Fibroblast of skin of right quadriceps (primary cell): ENCODE results near the gene SIVA1.

Experiments used
- DNase-seq: peaks from one replicate; pipeline ENCODE4 v3.0.0-alpha.2; 2013

SIVA1 gene

DNA sequence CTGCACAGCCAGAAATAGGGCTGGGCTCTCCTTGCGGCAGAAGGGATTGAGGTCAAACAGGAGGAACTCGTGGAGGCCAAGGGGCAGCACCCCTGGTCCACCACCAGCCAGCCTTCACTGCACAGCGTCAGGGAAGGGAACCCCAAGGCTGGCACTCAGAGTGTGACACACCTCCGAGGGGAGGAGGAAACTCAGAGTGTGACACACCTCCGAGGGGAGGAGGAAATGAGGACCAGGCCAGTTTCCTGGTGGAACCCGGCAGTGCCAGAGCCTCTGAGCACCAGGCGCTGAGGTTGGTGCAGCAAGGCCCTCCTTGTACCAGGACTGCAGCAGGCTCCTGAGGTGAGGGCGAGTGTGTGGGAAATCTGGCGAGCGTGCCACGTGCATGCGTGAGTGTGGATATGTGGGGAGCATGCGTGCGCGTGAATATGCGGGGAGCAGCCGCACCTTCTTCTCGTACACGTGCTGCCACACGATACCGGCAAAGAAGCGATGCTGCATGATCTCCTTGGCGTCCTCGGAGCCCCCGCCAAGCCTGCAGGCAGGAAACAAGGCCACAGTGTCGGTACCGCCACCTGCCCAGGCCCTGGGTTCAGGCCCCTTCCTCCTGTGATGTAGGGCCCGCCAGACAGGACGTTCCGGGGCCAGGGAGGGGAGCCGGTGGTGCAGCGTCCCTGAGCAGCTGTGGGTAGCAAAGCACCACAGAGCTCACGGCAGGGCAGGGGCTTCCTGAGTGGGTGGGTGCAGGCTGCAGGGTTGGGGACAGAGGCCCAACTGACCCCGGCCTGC is 19.2 kb downstream of the SIVA1 start:
- no peak for DNase-seq

DNA sequence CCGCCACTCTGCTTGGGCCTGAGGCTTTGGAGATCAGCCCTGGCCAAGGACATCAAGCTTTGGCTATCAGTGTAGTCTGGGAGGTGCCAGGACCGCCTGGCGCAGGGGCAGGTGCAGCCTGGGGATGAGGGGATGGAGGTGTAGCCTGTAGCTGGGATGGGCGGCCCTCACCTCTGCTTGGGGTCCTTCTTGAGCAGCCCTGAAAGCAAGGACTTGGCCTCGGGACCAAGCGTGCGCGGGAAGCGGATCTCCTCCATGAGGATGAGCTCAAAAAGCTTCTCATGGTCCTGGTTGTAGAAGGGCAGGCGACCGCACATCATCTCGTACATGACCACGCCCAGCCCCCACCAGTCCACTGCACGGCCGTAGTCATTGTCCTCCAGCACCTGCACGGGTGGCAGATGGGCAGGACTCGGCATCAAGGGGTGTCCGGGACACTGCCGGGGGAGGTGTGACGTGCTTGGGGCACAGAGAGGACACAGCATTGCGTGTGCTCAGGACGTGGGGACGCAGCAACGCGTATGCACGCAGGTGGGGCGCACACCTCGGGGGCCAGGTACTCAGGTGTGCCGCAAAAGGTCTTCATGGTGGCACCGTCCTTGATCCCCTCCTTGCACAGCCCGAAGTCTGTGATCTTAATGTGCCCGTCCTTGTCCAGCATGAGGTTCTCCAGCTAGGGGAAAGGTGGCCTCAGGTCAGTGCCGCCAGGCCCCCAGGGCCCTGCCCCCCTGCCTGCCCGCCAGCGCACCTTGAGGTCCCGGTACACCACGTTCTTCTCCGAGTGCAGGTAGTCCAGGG is 20.0 kb downstream of the SIVA1 start:
- no peak for DNase-seq

DNA sequence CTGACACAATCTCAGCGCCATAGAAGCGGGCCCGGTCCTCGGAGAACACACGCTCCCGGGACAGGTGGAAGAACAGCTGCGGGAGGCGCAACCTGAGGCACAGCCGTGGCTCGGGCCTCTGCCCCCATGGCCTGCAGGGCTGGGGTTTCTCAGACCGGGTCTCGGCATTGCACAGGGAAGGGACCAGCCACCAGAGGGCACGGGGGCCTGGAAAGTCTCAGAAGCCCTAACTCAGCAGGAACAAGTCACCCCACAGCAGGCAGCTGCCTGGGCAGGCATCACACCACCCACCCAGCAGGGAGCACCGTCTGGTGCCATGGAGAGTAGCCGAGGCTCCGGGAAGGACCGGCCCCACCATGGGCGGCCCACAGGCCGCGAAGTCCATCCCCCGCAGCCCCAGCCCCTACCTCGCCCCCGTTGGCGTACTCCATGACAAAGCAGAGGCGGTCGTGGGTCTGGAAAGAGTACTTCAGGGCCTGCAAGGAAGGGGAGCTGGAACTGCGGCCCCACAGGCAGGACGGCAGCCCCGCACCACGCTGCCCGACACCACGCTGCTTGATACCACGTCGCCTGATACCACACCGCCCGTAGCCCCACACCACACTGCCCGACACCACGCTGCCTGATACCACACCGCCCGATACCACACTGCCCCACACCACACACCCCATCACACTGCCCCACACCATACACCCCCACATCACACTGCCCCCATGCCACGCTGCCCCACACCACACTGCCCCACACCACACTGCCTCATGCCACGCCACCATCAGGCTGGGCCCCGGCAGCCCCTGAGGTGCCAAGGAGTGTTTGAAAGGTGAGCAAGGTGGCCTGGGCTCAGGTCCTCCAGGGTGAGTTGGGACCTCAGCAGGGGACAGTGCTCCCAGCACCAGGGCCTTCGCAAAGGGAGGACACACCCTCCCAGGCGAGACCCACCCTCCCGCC is 20.8 kb downstream of the SIVA1 start:
- DNase-seq: no peak

DNA sequence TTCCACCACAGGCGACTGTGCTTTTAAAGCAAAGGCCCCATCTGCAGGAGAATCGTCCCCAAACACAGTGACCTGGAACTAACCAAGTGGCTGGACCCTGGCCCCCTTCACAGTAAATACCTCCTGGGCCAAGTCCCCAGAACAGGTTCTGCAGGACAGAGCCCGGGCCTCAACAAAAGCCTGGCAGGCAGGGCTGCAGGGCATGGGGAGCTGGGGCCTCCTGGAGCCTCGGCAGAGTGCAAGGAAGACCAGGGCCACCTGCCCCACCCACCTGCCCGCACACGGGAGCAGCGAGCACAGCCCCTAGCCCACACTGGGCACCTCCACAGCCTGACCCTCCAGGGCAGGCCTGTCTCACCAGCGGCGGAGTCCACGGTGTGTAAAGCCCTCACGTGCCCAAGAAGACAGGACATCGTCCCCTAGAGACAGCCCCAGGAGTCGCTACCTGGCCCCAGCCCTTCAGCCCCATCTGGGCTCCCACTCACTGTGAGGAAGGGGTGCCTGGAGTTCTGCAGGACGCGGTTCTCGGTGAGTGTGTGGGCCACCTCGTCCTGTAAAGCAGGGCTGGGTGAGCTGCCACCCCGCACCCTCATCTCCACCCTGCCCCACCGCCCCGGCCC is 21.6 kb downstream of the SIVA1 start:
- DNase-seq: no peak

DNA sequence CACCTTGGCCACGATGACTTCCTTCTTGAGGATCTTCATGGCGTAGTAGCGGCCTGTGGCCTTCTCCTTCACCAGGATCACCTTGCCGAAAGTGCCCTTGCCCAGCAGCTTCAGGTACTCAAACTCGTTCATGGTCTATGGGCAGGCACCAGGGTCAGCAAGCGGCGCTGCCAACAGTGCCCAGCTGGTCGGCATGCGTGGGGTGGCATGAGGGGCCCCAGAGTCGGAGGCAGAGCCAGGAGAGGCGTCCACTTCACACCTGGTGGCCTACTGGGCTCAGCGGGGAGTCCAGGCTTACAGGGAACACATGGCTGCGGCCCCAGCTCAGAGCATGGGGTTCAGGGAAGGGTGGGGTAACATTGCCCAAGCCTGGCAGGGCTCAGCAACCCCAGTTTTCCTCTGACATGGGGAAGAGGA is 22.1 kb downstream of the SIVA1 start:
- no peak for DNase-seq

DNA sequence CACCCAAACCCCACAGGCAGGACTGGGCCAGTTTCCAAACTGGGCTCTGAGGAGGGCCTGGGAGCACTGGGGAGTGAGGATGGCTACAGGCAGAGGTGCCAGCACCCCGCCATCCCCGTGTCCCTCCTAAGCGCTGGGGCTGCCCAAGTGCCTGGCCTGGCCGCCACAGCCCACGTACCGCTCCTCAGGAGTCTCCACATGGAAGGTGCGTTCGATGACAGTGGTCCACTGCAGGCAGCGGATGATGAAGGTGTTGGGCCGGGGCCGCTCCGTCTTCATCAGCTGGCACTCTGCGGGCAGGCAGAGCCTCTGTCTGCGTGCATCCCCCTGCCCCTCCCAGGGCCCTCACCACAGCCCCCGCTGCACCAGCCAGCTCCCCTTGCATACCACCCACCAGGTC is 23.5 kb downstream of the SIVA1 start:
- DNase-seq: no peak

DNA sequence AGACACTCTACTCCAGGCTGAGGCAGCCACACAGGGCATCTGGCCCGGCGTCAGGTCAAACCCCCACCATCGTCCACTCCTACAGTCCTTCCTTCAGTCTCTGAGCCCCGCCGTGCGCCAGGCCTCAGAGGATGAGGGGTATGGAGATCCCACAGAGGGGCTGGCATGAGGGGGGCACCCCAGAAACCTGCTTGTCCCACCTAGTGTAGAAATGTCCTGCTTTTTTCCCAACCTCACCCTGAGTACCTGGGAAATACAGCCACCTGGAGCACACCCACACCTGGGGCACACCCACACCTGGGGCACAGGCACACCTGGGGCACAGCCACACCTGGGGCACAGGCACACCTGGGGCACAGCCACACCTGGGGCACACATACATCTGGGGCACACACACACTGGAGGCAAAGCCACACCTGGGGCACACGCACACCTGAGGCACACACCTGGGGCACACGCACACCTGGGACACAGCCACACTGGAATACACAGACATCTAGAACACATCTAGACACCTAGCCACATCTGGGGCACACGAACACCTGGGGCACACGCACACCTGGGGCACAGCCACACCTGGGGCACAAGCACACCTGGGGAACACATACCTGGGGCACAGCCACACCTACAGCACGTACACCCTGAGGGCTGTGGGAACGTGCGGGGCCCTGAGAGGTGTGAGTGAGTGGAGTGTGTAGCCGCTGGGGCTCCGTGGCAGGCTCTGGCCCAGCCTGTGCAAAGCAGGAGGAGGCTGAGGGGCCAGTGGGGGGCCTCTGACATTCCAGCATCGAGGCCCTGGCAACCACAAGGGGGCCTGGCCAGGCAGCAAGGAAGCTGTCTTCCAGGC is 24.2 kb downstream of the SIVA1 start:
- DNase-seq: no peak

DNA sequence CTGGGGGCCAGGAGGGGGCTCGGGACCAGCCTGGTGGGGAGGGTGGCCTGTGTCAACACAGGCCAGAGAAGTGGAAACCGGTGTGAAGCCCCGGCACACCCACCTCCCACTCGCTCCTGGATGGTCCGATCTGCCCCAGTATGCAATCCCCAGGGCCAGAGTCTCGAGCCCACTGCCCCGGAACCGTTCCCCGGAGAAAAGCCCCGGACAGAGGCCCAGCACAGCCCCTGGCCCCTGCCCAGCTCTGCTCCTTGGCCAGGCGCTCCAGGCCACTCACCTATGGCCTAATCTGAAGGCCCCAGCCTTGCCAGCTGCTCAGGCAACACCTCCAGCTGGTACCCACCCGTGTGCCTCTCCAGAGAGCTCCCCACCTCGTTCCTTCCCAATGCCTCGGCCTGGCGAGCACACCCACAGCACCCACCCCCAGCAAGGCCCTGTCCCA is 24.9 kb downstream of the SIVA1 start:
- no peak for DNase-seq

DNA sequence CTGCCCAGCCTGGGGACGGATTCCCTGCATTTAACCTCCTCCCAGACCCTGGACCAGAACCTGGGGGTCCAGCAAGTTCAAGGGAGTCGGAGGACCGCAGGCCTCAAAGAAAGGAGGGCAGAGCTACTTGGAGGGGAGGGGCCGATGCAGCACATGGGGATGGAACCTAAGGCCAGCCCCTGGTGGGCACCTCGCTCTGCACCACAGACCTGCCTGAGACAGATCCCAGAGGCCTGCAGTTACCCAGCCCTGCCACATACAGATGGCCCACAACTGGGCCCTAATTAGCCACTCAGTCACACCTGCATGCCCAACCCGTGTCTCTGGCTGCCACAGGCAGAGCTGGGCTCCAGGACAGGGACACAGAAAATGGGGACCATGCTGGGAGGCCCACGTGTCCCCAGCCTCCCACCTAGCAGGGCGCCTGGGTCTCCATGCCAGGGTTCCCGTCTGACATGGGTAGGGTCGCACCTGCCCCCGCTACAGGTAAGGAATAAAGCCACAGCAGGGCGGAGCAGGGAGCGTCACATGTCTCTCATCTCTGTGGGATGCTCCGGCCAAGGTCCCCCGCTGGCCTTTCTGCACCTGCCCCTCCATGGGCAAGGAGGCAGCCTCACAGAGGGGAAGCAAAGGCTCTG is 25.9 kb downstream of the SIVA1 start:
- no peak for DNase-seq

DNA sequence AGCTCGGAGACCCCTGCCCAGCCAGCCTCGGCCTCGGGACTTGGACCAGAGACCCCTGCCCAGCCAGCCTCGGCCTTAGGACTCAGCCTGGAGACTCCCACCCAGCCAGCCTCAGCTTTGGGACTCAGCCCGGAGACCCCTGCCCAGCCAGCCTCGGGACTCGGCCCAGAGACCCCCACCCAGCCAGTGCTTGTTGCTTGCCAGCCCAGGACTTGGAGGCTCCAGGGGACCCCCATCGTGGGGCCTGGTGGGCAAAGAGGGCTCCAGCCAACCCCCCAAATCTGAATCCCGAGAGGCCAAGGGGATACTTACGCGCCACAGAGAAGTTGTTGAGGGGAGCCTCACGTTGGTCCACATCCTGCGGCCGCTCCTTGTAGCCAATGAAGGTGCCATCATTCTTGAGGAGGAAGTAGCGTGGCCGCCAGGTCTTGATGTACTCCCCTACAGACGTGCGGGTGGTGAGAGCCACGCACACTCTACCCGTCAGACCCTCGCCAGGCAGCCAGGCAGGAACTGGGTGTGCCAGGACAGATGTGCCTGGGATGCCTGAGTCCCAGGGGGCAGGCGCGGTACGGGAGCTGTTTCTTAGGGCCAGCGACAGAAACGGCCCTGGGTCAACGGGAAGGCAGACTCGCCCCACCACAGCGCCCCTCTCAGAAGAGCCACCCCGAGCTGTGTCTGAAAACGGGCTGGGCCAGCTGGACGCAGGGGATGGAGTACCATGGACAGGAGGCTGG is 27.0 kb downstream of the SIVA1 start:
- no peak for DNase-seq

DNA sequence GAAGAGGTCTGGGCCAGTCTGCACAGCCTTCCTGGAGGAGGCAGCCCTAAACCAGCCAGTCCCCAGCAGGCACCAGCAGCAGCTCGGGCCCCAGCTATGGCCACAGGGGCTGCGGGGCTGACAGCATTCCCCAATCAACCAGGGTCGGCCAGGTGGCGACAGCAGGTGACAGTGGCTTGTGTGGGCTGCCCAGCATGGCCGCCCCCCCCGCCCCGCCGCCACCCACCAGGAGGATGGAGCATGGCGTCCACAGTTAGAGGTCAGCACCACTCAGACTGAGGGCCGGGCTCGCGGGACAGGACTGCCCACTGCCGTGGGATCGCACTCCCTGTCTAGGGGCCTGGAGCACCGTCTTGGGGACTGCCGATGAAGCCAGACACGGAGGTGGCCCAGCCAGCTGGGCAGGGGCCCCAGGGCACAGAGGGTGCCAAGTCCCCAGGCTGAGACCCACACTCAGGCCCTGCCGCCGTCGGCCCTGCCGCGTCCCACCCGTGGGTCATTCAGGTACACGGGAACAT is 27.6 kb downstream of the SIVA1 start:
- no peak for DNase-seq

DNA sequence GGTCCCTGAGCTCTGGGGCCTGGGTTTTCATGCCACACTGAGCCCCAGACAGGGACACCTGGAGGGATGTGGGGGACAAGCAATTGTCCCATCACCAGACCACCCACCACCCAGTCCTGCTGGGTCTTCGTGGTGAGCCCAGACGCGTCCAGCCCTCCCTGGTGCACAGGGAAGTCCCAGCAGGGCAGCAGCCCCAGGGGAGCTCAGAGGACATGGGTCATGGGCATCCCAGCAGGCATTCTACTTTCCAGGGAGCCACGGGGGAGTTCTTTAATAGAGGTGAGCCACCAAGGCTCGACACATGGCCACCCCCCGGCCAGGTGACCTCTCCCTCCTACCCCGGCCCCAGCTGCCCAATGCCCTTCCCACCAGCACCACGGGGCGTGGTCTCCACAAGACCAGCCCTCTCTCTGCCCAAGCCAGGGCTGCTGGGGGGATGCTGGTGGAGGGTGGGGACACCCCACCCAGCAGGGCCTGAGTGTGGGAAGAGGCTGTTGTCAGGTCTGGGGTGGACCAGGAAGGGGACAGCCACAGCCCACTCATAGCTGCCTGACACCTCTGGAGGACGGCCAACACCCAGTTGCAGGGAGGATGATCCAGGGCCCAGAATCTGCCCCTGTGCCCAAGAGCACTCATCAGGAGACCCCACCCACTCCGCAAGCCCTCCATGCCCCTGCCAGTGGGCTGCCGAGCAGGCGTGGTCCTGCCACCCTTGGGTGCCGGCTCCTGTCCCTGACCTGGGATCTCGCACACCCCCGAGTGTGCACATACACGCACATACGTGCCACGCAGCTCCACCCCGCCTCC is 28.5 kb downstream of the SIVA1 start:
- DNase-seq: no peak

DNA sequence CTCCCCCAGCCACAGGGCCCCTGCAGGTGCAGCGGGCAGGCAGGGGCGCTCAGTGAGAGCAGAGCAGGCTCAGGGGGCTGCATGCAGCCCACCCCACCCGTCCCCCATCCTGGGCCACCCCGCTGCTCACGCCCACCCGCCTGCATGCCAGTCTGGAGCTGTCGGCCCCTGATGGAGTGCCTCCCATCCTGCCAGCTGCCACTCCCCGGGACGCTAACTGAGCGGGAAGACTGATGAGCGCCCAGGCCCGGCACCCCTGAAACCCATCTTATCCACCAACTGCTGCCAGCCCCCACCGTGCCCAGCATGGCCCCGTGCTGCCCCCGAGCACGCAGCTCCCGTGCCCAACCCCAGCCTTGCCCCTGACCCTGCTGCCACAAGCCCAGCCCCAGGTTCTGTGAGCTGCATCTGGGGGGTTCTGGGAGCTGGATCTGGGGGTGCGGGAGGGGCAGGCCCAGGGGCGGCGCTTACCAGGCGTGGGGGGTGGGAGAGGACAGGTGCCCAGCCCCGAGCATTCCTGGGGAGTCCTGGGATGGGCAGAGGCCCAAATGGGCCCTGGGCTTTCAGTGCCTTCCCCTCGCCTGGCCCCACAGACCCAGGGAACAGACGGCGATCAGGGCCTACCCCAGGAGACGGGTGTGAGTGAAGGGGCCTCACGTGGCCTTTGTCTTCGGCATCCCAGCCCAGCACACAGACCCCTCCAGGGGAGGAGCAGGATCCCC is 29.3 kb downstream of the SIVA1 start:
- no peak for DNase-seq

DNA sequence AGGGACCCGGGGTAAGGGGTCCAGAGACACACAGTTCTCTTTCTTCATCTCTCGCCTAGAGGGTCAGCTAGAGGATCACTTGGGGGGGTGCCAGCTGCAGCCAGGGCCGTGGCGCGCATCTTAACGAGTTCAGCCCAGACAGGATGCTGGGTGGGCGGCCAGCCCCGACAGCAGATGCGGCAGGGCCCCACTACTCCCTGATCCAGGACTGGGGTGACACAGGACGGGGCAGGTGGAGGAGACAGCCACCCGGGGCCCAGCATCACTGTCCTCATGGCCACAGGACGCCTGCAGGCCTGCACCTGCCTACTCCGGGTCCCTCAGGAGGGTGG is 29.8 kb downstream of the SIVA1 start:
- no peak for DNase-seq

DNA sequence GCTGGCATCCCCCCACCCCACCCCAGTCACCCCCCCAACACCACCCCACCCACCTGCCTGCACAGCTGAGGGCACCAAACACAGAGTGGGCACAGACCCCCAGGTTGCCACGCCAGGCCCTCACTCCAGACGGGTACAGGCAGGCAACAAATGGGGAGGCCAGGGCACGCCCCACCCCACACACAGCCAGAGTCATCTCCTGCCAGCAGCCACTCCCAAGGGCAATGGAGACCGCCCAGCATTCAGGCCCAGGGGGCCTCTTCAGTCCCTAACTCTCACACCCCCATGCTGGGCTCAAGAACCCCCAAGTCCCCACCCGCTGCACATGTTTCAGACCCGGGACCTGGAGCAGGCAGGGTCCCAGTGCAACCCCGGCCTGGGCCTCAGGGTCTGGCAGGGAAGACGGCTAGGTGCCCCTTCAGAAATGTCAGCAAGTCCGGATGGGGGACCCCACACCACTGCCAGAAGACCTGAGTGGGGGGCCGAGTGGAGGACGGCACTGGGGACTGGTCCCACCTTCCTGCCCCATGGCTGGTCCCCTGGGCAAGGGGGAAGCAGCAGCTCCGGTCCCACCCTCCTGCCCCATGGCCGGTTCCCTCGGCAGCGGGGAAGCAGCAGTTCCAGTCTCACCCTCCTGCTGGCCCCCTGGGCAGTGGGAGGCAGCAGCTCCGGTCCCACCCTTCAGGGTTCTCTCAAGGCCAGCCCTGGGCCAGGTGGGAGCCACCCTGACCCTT is 30.7 kb downstream of the SIVA1 start:
- no peak for DNase-seq

DNA sequence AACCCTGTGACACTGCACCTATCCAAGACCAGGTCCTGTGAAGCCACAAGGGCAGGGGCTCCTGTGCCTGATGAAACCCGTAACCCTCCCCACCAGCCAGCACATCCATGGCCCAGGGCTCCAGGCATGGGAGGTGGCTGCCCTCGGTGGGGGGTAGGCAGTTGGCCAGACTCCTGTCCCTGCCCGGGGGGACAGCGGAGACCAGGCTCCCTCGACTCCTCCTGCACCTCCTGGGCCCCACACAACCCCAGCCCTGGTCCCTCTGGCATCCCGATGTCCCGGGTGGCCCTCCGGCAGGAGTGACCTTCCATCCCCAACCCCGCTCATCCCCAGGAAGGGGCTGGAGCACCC is 31.2 kb downstream of the SIVA1 start:
- no peak for DNase-seq

DNA sequence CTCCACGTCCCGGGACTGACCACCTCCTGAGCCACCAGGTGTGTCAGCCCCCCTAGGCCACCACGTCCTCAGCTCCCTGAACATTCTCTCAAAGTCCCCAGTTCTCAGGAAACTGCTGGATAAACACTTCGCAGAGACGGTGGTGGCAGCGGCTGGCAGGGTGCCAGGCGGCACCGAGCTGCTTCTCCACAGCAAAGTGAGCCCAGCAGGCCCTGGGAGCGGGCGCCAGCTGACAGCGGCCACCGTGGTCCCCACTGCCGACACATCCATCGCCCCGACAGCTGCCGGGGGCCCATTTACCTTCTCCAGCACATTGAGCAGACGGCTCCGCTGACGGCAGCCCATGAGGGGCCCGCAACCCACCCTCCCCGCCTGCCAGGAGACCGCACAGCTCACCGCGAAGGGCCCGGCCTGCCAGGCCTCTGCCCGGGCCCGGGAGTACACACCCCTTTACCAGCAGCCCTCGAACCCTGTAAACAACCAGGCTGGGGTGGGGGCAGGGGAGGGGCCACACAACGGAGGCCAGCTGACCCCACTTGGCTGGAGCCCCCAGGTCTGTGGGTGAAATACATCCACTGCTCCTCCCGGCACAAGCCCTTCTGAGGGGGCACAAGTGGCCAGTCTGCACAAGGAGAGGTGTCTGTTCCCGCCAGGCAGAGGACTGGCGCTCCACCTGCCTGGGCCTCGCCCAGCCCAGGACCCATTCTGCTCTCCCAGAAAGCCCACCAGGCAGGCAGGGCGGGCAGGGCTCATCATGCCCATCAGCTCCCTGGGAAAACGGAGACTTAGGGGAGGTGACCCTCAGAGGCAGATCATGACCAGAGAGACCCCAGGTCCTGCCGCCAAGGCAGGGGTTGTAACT is 32.1 kb downstream of the SIVA1 start:
- DNase-seq: no peak
